ENCODE data around the gene PFKFB3.

The PFKFB3 gene

DNA sequence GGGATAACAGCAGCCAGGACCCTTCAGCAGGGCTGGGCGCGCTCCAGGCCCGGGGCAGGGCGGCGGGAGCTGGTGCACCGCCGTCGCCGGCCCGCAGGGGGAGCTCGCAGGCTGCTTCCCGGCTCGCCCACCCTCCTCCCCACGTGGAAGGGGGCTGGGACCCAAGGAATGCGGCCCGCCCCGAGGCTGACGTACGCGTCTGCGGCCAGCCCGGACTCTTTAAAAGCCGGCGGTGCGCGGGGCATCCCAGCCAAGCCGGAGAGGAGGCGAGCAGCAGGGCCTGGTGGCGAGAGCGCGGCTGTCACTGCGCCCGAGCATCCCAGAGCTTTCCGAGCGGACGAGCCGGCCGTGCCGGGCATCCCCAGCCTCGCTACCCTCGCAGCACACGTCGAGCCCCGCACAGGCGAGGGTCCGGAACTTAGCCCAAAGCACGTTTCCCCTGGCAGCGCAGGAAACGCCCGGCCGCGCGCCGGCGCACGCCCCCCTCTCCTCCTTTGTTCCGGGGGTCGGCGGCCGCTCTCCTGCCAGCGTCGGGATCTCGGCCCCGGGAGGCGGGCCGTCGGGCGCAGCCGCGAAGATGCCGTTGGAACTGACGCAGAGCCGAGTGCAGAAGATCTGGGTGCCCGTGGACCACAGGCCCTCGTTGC is at the start of gene PFKFB3:
TSS of gene PFKFB3 (plus strand) at position 249 of the 647 bp plus-strand sequence. CDS start at position 578, 329 bp downstream.
- TF ChIP-seq, protein P1, sequence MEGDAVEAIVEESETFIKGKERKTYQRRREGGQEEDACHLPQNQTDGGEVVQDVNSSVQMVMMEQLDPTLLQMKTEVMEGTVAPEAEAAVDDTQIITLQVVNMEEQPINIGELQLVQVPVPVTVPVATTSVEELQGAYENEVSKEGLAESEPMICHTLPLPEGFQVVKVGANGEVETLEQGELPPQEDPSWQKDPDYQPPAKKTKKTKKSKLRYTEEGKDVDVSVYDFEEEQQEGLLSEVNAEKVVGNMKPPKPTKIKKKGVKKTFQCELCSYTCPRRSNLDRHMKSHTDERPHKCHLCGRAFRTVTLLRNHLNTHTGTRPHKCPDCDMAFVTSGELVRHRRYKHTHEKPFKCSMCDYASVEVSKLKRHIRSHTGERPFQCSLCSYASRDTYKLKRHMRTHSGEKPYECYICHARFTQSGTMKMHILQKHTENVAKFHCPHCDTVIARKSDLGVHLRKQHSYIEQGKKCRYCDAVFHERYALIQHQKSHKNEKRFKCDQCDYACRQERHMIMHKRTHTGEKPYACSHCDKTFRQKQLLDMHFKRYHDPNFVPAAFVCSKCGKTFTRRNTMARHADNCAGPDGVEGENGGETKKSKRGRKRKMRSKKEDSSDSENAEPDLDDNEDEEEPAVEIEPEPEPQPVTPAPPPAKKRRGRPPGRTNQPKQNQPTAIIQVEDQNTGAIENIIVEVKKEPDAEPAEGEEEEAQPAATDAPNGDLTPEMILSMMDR (conservative IDR thresholded peaks at IDR 0.05; ENCODE audit: low read length), result peak; percentile 57
- peak; percentile 96 for DNase-seq (ENCODE audit: low read depth)
- H3K4me3 ChIP-seq (ENCODE audit: low read length), result peak within 1 kb of the TSS; percentile 85

DNA sequence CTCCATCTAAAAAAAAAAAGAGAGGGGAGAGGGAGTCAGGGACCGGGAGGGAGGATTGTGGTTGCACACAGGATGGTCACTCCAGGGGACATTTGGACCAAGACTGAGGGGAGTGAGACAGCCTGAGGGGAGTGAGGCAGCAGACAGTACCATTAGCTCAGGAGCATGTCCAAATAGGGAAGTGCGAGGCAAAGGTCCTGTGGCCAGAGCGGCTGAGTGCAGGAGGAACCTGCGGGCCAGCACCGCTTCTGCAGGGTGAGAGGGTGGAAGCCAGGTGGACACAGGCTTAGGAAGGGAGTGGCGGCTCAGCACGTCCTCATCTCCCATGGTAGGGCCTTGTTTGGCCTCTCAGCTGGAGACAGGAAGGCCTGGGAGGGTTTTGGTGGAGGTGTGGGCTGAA is 48.9 kb upstream of the PFKFB3 start:
- TF ChIP-seq, protein P1 (conservative IDR thresholded peaks at IDR 0.05; ENCODE audit: low read length), result no peak
- H3K4me3 ChIP-seq (ENCODE audit: low read length), result no peak overlapping the region
- DNase-seq (ENCODE audit: low read depth), result no peak

DNA sequence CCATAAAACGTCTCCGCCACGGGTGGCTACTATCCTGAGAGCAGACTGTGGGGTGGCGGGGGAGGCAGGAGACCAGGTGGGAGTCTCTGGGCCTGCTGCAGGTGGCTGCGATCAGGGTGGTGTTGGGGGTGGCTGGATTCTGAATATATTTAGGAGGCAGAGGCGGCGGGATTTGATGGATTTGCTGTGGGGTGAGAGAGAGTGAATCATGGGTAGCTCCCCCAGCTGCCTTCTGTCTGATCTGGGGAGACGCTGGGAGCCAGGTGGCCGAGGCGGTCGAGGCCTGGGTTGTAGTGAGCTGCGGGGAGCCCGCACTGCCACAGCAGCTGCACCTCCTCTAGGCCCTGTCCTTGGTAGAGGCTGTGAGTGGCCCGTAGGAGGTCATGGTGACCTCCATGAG is 48.2 kb upstream of the PFKFB3 start:
- TF ChIP-seq, protein P1 (conservative IDR thresholded peaks at IDR 0.05; ENCODE audit: low read length), result no peak
- H3K4me3 ChIP-seq (ENCODE audit: low read length), result no peak overlapping the region
- no peak for DNase-seq (ENCODE audit: low read depth)

DNA sequence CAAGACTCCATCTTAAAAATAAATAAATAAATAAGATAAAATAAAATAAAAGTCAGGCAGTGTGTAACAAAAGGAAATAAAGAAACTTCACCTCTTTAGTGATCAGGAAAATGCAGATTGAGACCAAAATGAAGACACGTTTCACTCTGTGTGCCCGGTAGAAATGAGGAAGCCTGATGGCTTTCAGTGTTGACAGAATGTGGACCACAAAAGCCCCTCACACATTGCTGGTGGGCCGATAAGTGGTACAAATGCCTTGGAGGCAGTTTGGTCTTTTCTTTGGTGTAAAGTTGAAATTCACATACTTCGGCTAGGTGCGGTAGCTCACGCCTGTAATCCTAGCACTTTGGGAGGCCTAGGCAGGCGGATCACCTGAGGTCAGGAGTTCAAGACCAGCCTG is 44.5 kb upstream of the PFKFB3 start:
- TF ChIP-seq, protein P1 (conservative IDR thresholded peaks at IDR 0.05; ENCODE audit: low read length), result no peak
- no peak for DNase-seq (ENCODE audit: low read depth)

DNA sequence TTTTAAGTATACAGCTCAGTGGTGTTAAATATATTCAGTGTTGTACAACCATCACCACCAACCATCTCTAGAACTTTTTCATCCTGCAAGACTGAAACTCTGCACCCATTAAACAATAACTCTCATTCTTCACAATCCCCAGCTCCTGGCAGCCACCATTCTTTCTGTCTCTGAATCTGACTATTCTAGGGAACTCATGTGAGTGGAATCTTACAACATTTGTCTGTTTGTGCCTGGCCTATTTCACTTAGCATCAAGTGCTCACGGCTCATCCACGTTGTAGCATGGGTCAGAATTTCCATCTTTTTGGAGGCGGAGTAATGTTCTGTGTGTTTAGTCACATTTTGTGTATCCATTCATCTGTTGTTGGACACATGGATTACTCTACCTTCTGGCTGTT is 40.8 kb upstream of the PFKFB3 start:
- no peak overlapping the region for H3K4me3 ChIP-seq (ENCODE audit: low read length)
- TF ChIP-seq, protein P1 (conservative IDR thresholded peaks at IDR 0.05; ENCODE audit: low read length), result no peak
- no peak for DNase-seq (ENCODE audit: low read depth)

More for the DNA sequence above, 44.5 kb upstream of the PFKFB3 start:
- no peak overlapping the region for H3K4me3 ChIP-seq (ENCODE audit: low read length)

DNA sequence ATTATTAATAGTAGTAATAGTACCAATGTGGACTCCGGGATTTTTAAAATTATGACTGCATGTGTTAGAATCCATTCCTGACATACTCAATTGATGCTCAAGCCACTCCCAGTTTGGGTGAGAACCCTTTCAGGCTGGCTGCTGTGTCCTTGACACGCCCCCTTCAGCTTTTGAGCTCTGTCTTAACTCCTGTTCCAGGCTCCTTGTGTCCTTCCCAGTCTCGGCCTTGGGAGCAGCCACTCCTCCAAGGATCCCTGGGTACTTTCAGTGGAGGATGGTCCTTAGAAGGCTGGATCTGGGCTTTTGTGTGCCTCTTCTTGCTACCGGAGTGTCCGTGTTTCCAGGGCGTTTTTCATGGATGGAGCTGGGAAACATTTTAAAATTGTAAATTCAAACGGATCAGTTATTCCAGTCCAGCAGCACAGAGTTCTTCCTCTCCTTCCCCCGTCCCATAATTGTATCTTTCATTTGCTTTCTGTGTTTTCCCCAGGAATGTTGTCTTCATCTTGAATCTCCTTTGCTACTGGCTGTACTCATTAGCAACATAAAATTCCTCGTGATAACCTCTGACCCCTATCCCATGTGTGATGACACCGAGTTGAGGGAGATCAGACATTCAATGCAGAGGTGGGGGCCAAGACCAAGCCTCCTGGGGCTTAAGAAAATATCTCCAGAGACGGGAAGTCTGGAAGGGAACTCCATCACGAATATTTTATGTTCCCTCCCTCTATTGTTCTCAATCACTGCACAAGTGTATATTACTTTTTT is 40.0 kb upstream of the PFKFB3 start:
- DNase-seq (ENCODE audit: low read depth), result no peak
- H3K4me3 ChIP-seq (ENCODE audit: low read length), result no peak overlapping the region; the same call in 1 of the 2 replicates
- TF ChIP-seq, protein P1 (conservative IDR thresholded peaks at IDR 0.05; ENCODE audit: low read length), result no peak
